Natural killer cell treated with Interleukin-12 subunit alpha and Interleukin-12 subunit beta and Interleukin-15 and Interleukin-18, amount 100 ng/mL, for 72 hours (primary cell): ENCODE results near the gene MYO1C. TPM values are rescaled to one million over a fixed set of nuclear protein-coding genes. Genes with fewer than 3 reads are reported as not detected.
"Not testable (repeated sequence)": the region's sequence is repeated elsewhere in the genome, so short reads cannot be mapped to it uniquely, and the experiment has no call there.

Experiments
- ATAC-seq, 2 donors: fragments of 150-1000 bp; cut with Tn5 transposase in 1 of 2; sonication (Bioruptor Pico), chemical (Tn5 transposase) in 1 of 2; 2 replicates each; pipeline ENCODE4 v1.10.0; 2021
- DNase-seq: peaks from one replicate; pipeline ENCODE4 v3.0.0; 2022; ENCODE audit warnings: low spot score
- H3K27ac Mint-ChIP-seq, 2 donors: 1 replicate in 1 of 2; 2 replicates in 1 of 2; pipeline ENCODE4 v1.8.0; 2022; ENCODE audit warnings: mixed read lengths in 2 of 2, mild to moderate bottlenecking in 1 of 2, moderate library complexity in 1 of 2
- H3K27me3 Mint-ChIP-seq, 2 donors: 1 replicate in 1 of 2; 2 replicates in 1 of 2; pipeline ENCODE4 v1.8.0; 2022; ENCODE audit warnings: mixed read lengths in 2 of 2
- H3K36me3 Mint-ChIP-seq: one replicate; pipeline ENCODE4 v1.8.0; 2022; ENCODE audit warnings: mixed read lengths
- H3K4me1 Mint-ChIP-seq, 2 donors: 1 replicate in 1 of 2; 2 replicates in 1 of 2; pipeline ENCODE4 v1.8.0; 2022; ENCODE audit warnings: low read depth in 2 of 2, mixed read lengths in 2 of 2, mild to moderate bottlenecking in 1 of 2
- H3K4me3 Mint-ChIP-seq: one replicate; pipeline ENCODE4 v1.8.0; 2022; ENCODE audit warnings: mixed read lengths
- H3K9me3 Mint-ChIP-seq: 2 replicates; pipeline ENCODE4 v1.8.0; 2022; ENCODE audit warnings: mixed read lengths
- total RNA-seq, 2 donors: library from RNA; stranded (reverse); gene quantifications; one replicate each; pipeline ENCODE4 v1.2.3, GENCODE V29; 2022

MYO1C gene, protein sequence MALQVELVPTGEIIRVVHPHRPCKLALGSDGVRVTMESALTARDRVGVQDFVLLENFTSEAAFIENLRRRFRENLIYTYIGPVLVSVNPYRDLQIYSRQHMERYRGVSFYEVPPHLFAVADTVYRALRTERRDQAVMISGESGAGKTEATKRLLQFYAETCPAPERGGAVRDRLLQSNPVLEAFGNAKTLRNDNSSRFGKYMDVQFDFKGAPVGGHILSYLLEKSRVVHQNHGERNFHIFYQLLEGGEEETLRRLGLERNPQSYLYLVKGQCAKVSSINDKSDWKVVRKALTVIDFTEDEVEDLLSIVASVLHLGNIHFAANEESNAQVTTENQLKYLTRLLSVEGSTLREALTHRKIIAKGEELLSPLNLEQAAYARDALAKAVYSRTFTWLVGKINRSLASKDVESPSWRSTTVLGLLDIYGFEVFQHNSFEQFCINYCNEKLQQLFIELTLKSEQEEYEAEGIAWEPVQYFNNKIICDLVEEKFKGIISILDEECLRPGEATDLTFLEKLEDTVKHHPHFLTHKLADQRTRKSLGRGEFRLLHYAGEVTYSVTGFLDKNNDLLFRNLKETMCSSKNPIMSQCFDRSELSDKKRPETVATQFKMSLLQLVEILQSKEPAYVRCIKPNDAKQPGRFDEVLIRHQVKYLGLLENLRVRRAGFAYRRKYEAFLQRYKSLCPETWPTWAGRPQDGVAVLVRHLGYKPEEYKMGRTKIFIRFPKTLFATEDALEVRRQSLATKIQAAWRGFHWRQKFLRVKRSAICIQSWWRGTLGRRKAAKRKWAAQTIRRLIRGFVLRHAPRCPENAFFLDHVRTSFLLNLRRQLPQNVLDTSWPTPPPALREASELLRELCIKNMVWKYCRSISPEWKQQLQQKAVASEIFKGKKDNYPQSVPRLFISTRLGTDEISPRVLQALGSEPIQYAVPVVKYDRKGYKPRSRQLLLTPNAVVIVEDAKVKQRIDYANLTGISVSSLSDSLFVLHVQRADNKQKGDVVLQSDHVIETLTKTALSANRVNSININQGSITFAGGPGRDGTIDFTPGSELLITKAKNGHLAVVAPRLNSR
- total RNA-seq: 10 to 100 TPM; 16.8 to 54.5 TPM

DNA sequence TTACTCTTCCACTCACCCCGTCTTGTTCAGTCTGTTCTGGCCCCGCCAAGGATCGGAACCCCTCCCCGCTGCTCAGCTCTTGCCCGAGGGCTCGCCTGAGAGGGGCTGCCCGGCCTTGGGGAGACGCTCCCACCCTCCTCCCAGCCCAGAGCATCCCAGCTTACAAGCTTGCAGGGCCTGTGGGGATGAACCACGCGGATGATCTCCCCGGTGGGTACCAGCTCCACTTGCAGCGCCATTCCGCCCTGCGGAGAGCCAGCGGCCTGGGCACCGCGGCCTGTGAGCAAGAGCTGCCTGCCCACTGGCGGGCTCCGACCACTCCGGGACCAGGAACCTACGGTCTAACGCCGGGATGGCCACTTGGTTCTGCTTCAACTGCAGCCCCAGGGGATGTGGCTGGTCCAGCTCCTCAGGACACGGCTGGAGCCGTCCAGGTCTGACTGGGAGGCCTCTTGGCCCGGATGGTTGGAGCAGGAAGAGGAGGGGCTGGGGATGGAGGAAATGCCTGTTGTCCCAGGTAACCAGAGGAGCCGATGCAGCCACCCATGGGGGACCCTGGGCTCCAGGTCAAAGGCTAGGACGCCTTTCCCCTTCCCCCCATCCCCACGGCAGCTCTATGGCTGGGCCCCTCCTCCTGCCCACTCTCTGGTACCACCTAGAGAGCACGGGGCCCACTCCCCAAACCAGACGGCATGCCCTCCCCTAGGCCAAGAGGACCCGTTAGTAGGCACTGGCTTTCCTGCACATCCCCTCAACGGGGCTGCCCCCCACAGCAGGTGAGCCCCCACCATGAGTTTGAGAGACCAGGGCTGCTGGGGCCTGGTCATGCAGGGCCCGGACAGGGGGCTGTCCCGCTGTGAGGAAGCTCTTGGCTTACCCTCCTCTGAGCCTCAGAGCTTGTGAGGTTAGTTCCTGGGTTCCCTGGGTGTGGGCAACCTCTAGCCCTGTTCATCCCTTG lies at the start of gene MYO1C:
Gene MYO1C, minus strand, starts transcription at position 438 of the 958 bp plus-strand sequence. Its CDS starts 199 bp downstream, at position 239.
- Mint-ChIP-seq H3K36me3 (no peaks in the 10 kb centered on the region), H3K4me1 (peaks cover 14 to 15% of the 10 kb centered on the region in 2 donors), H3K27me3 (peaks cover 0 to 7% of the 10 kb centered on the region in 2 donors), H3K9me3 (no peaks in the 10 kb centered on the region), H3K4me3 (peak within 1 kb of the TSS; percentile 81), H3K27ac (peak within 1 kb of the TSS in 1 of 2 donors; percentile 59)
- DNase-seq (no peak), ATAC-seq (no peak)

DNA sequence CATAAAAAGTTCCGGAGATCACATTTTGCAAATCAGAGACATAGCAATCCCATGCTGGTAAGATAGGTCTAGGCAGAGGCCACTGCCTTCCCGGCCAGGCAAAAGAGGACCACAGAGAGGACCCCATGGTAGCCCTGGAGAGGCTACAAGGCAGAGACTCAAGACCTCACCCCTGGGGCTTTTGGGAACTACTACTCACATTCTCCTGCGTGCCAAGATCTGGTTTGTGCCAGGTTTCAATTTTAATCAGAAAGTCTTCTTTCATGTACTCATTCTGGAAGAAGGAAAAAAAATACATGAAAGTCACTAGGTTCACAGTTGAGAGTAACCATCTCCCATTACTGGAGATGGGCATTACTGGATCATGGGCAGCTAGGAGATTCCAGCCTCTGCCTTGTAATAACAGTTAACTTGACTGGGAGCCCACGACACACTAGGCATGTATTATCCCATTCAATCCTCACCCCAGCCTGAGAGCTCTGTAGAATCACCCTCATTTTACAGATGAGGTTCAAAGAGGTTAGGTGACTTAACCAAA lies 49.0 kb upstream of the MYO1C start:
- Mint-ChIP-seq H3K27ac (peak overlapping the region in 1 of 2 donors; percentile 50), H3K27me3 (no peaks in the 10 kb centered on the region), H3K9me3 (no peaks in the 10 kb centered on the region), H3K4me1 (peaks cover 0 to 4% of the 10 kb centered on the region in 2 donors), H3K4me3 (no peak overlapping the region), H3K36me3 (no peaks in the 10 kb centered on the region)
- no peak for DNase-seq
- no peak for ATAC-seq

GRCh38 chr17:1539811-1540210 lies 47.3 kb upstream of the MYO1C start:
- Mint-ChIP-seq H3K27me3 (no peaks in the 10 kb centered on the region), H3K27ac (no peak overlapping the region), H3K9me3 (no peaks in the 10 kb centered on the region), H3K36me3 (peaks cover 6% of the 10 kb centered on the region), H3K4me1 (peaks cover 0 to 4% of the 10 kb centered on the region in 2 donors), H3K4me3 (no peak overlapping the region)
- ATAC-seq (no peak), DNase-seq (no peak)

- DNase-seq: no peak
- Mint-ChIP-seq H3K36me3 (peaks cover 14% of the 10 kb centered on the region), H3K27ac (no peak overlapping the region), H3K27me3 (no peaks in the 10 kb centered on the region), H3K4me1 (no peaks in the 10 kb centered on the region), H3K4me3 (no peak overlapping the region), H3K9me3 (no peaks in the 10 kb centered on the region)
- no peak for ATAC-seq
Measured at GRCh38 chr17:1535737-1536136, 43.3 kb upstream of the MYO1C start.

DNA sequence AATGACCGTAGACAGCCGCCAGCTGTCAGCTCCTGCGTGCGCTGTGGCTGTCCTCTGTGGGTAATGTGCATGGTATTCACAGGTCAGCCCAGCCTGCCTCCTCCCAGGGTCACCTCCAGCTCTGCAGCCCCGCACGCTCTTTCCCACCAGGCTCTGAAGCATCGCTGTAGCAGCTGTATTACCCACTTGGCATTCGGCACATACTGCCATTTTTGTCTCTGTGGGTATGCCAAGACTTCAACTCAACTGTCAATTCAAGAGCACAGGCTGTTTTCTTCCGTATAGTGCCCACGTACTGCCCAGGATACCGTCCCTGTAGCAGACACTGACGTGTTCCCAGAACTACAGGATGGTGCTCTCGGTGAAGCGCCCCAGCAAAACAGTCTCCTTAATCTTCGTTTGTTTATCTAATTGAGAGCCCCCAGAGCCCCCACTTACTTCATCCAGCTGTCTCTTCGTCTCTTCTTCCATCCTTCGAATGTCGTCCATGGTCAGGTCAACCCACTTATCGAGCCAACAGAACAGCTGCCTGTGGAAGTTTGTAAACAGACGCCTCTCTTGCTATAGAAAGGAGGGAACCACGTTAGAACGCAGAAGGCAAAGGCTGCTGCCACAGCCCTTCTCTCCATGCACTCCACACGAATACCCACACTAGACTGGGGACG lies 41.3 kb upstream of the MYO1C start:
- H3K4me1 Mint-ChIP-seq: peaks cover 0 to 2% of the 10 kb centered on the region in 2 donors
- H3K4me3 Mint-ChIP-seq: no peak overlapping the region
- no peak for DNase-seq
- no peak overlapping the region for H3K27ac Mint-ChIP-seq
- no peaks in the 10 kb centered on the region for H3K27me3 Mint-ChIP-seq
- ATAC-seq: no peak
- H3K36me3 Mint-ChIP-seq: peaks cover 19% of the 10 kb centered on the region
- no peaks in the 10 kb centered on the region for H3K9me3 Mint-ChIP-seq

DNA sequence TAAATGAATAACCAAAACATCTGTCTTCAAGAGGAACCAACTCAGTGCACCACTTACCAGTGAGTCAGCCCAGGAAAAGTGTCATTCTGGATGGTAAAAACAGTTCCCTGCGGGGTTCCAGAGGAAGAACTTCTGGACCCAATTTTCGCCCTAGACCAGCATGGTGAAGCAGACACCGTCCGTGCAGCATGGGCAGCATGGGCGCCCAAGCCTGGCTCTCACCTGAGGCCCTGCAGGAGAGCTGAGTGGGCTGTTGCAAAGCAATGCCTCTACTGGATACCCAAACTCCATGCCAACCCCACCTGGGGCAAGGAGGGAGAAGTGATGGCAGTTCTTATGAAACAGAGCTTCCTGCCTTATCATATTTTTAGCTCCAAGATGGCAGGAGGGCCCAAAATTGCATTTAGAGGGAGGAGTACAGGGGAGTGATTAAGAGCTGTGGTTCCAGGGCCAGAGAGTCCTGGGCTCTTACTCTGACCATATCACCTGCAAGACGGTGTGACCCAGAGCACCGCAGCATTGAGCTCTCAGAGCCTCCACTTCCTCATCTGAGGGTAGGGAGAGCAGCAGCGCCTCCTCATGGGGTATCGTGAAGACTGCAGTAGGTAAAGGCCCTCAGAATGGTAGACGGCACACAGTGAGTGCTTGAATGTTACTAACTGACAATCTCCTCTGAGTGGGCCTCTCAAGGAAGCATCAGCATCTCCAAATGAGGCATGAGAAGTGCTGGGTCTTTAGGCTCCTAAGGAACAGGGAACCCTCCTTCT lies 40.5 kb upstream of the MYO1C start:
- Mint-ChIP-seq H3K4me1 (peaks cover 0 to 2% of the 10 kb centered on the region in 2 donors), H3K4me3 (no peak overlapping the region), H3K27me3 (no peaks in the 10 kb centered on the region), H3K36me3 (peaks cover 19% of the 10 kb centered on the region), H3K9me3 (no peaks in the 10 kb centered on the region), H3K27ac (no peak overlapping the region)
- DNase-seq: no peak
- ATAC-seq: peak in 1 of 2 donors; percentile 57

DNA sequence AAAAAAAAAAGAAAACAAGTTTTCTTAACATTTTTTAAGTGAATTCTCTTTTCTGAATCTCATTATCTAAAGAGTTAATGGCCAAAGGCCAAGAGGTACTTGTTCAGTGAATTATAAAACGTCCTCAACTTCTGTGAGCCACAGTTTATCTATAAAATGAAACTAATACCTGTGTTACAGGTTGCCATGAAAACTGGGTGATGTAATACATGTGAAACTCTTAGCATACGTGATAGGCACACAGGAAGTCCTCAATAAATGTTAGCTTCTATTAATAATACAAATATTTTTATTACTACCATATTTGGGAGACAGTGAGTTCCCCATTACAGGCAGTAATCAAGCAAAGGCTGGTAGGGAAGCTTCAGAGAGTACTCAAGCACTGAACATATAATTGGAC lies 37.4 kb upstream of the MYO1C start:
- peaks cover 13% of the 10 kb centered on the region for H3K36me3 Mint-ChIP-seq

DNA sequence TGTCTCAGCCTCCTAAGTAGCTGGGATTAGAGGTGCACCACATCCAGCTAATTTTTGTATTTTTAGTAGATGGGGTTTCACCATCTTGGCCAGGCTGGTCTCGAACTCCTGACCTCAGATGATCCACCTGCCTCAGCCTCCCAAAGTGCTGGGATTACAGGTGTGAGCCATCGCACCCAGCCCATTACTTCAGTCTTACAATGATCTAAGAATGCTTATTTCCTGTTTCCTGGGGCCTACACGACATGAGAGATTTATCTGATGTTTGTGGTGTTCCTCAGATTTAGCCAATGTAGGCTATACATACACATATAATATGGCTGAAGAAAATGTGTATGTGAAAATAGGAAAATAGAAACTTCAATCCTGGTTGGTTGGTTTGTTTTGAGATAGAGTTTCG lies 34.4 kb upstream of the MYO1C start:
- not testable (repeated sequence) for H3K9me3 Mint-ChIP-seq, H3K27ac Mint-ChIP-seq, H3K4me1 Mint-ChIP-seq, H3K36me3 Mint-ChIP-seq, H3K4me3 Mint-ChIP-seq, H3K27me3 Mint-ChIP-seq, ATAC-seq, DNase-seq

More for the DNA sequence above, 37.4 kb upstream of the MYO1C start:
- H3K9me3 Mint-ChIP-seq: no peaks in the 10 kb centered on the region
- ATAC-seq (no peak), DNase-seq (no peak)
- no peak overlapping the region for H3K4me3 Mint-ChIP-seq
- no peak overlapping the region for H3K27ac Mint-ChIP-seq
- H3K4me1 Mint-ChIP-seq: peaks cover 0 to 2% of the 10 kb centered on the region in 2 donors
- H3K27me3 Mint-ChIP-seq: no peaks in the 10 kb centered on the region

GRCh38 chr17:1522626-1523025 lies 30.1 kb upstream of the MYO1C start:
- no peak overlapping the region for H3K27ac Mint-ChIP-seq
- ATAC-seq (no peak), DNase-seq (no peak)
- H3K4me3 Mint-ChIP-seq: no peak overlapping the region
- peaks cover 2 to 10% of the 10 kb centered on the region in 2 donors for H3K4me1 Mint-ChIP-seq
- H3K27me3 Mint-ChIP-seq: no peaks in the 10 kb centered on the region
- no peaks in the 10 kb centered on the region for H3K9me3 Mint-ChIP-seq
- peaks cover 4% of the 10 kb centered on the region for H3K36me3 Mint-ChIP-seq

DNA sequence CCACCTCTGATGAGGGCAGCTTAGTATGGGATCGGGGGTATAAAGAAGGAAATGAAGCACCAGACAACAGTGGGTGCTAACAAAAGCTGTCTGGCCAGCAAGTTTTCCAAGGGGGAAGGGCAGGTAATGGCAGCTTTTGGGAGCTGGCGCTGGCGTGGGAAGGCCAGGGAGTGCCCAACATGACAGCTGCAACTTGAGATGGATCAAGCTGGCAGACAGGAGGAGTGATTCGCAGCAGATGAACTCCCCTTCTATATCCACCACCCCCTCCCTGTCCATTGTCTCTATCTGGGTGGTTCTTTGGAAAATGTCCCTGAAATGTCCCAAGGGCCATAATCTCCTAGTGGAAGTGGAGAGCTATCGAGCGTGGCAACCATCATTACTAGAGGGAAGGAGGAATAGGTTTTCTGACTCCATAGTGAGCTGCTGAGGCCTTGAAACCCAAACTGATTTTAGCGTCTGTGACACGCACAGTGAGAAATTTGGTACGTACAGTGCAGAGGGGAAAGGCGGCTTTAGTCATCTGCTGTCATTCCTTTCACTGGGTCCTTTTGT lies 28.7 kb upstream of the MYO1C start:
- H3K27ac Mint-ChIP-seq: no peak overlapping the region
- H3K36me3 Mint-ChIP-seq: peaks cover 4% of the 10 kb centered on the region
- peaks cover 4 to 11% of the 10 kb centered on the region in 2 donors for H3K4me1 Mint-ChIP-seq
- H3K9me3 Mint-ChIP-seq: no peaks in the 10 kb centered on the region
- ATAC-seq: no peak
- no peaks in the 10 kb centered on the region for H3K27me3 Mint-ChIP-seq
- no peak for DNase-seq
- H3K4me3 Mint-ChIP-seq: no peak overlapping the region

DNA sequence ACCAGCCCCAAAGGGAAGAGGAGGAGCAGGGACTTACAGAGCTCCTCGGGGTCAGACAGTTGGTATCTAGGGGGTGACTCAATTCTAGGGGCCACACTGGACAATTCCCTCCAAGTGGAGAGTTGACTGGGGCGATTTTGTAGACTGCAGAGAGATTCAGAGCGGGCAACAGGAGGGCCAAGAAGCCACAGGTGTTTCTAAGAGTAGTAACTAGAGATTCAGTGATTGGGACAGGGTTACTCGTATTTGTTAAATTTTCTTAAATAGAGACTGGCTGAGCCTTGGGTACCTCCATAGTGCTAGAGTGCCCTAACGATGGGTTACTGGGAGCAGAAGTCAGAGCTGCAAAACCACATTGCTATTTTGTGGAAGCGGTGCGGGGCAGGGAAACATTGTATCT lies 27.2 kb upstream of the MYO1C start:
- no peaks in the 10 kb centered on the region for H3K9me3 Mint-ChIP-seq
- ATAC-seq: no peak
- no peak overlapping the region for H3K4me3 Mint-ChIP-seq
- H3K36me3 Mint-ChIP-seq: peaks cover 4% of the 10 kb centered on the region
- no peak overlapping the region for H3K27ac Mint-ChIP-seq
- peaks cover 15 to 19% of the 10 kb centered on the region in 2 donors for H3K4me1 Mint-ChIP-seq
- no peak for DNase-seq
- no peaks in the 10 kb centered on the region for H3K27me3 Mint-ChIP-seq
